HUES6 (cell line): ENCODE measurements around the gene MGAT1.

Experiments
- H3K27ac ChIP-seq: 2 replicates; pipeline ENCODE4 v1.7.0; 2013; ENCODE audit warnings: low read depth, mild to moderate bottlenecking, low read length, inconsistent platforms
- H3K27me3 ChIP-seq: 2 replicates; pipeline ENCODE4 v1.6.1; 2013; ENCODE audit warnings: low read length; ENCODE audit not compliant: control insufficient read depth, insufficient read depth
- H3K36me3 ChIP-seq: 2 replicates; pipeline ENCODE4 v1.6.1; 2013; ENCODE audit warnings: low read length; ENCODE audit not compliant: control insufficient read depth, insufficient read depth
- H3K4me1 ChIP-seq: 2 replicates; pipeline ENCODE4 v1.6.1; 2013; ENCODE audit warnings: low read length; ENCODE audit not compliant: control insufficient read depth, insufficient read depth
- H3K4me3 ChIP-seq: 2 replicates; pipeline ENCODE4 v1.5.1; 2013; ENCODE audit warnings: low read depth, low read length
- H3K9ac ChIP-seq: one replicate; pipeline ENCODE4 v1.6.1; 2013; ENCODE audit warnings: mild to moderate bottlenecking, low read length
- H3K9me3 ChIP-seq: 2 replicates; pipeline ENCODE4 v1.6.1; 2013; ENCODE audit warnings: low read depth, low read length; ENCODE audit not compliant: control insufficient read depth, insufficient read depth

MGAT1 gene

GRCh38 chr5:180823940-180824629 is 21.5 kb upstream of the MGAT1 start:
- Histone ChIP-seq H3K9ac (no peak overlapping the region), H3K36me3 (no peaks in the 10 kb centered on the region), H3K27me3 (peaks cover 3% of the 10 kb centered on the region; the same call in 1 of the 2 replicates), H3K4me3 (no peak overlapping the region), H3K9me3 (peaks cover 8% of the 10 kb centered on the region), H3K4me1 (no peaks in the 10 kb centered on the region), H3K27ac (no peak overlapping the region)

- peaks cover 3% of the 10 kb centered on the region; the same call in 1 of the 2 replicates for H3K27me3 ChIP-seq
- no peaks in the 10 kb centered on the region for H3K4me1 ChIP-seq
- no peaks in the 10 kb centered on the region for H3K36me3 ChIP-seq
- no peak overlapping the region for H3K27ac ChIP-seq
- peaks cover 4% of the 10 kb centered on the region for H3K9me3 ChIP-seq
- H3K9ac ChIP-seq: no peak overlapping the region
- no peak overlapping the region for H3K4me3 ChIP-seq
These were observed 20.7 kb upstream of the MGAT1 start for GRCh38 chr5:180823346-180823745.

- Histone ChIP-seq H3K27me3 (peaks cover 3% of the 10 kb centered on the region; the same call in 1 of the 2 replicates), H3K4me3 (no peak overlapping the region), H3K9ac (no peak overlapping the region), H3K9me3 (no peaks in the 10 kb centered on the region), H3K27ac (no peak overlapping the region), H3K36me3 (no peaks in the 10 kb centered on the region), H3K4me1 (peaks cover 9% of the 10 kb centered on the region)
These were observed 18.9 kb upstream of the MGAT1 start for GRCh38 chr5:180821538-180821937.

- peaks cover 3% of the 10 kb centered on the region; the same call in 1 of the 2 replicates for H3K27me3 ChIP-seq
- H3K4me1 ChIP-seq: peaks cover 10% of the 10 kb centered on the region
- H3K9ac ChIP-seq: no peak overlapping the region
- no peaks in the 10 kb centered on the region for H3K36me3 ChIP-seq
- H3K27ac ChIP-seq: no peak overlapping the region
- no peaks in the 10 kb centered on the region for H3K9me3 ChIP-seq
- no peak overlapping the region for H3K4me3 ChIP-seq
These were observed 18.2 kb upstream of the MGAT1 start for GRCh38 chr5:180820788-180821321.

- peaks cover 10% of the 10 kb centered on the region for H3K4me1 ChIP-seq
- no peaks in the 10 kb centered on the region for H3K9me3 ChIP-seq
- H3K36me3 ChIP-seq: no peaks in the 10 kb centered on the region
- H3K27ac ChIP-seq: no peak overlapping the region
- H3K27me3 ChIP-seq: no peaks in the 10 kb centered on the region
- no peak overlapping the region for H3K9ac ChIP-seq
- no peak overlapping the region for H3K4me3 ChIP-seq
These were observed 16.2 kb upstream of the MGAT1 start for GRCh38 chr5:180818677-180819341.

GRCh38 chr5:180817893-180818674 is 15.5 kb upstream of the MGAT1 start:
- H3K36me3 ChIP-seq: no peaks in the 10 kb centered on the region
- peaks cover 10% of the 10 kb centered on the region for H3K4me1 ChIP-seq
- H3K4me3 ChIP-seq: no peak overlapping the region
- H3K9me3 ChIP-seq: no peaks in the 10 kb centered on the region
- no peak overlapping the region for H3K9ac ChIP-seq
- no peaks in the 10 kb centered on the region for H3K27me3 ChIP-seq
- no peak overlapping the region for H3K27ac ChIP-seq

- Histone ChIP-seq H3K36me3 (no peaks in the 10 kb centered on the region), H3K27ac (no peak overlapping the region), H3K4me1 (peaks cover 12% of the 10 kb centered on the region), H3K9ac (no peak overlapping the region), H3K9me3 (no peaks in the 10 kb centered on the region), H3K27me3 (no peaks in the 10 kb centered on the region), H3K4me3 (no peak overlapping the region)
These were observed 14.3 kb upstream of the MGAT1 start for GRCh38 chr5:180816608-180817534.

- no peak overlapping the region for H3K9ac ChIP-seq
These were observed 12.8 kb upstream of the MGAT1 start for GRCh38 chr5:180815293-180815917.

GRCh38 chr5:180813420-180813819 is 10.8 kb upstream of the MGAT1 start:
- H3K4me3 ChIP-seq: no peak overlapping the region
- H3K36me3 ChIP-seq: no peaks in the 10 kb centered on the region
- no peak overlapping the region for H3K27ac ChIP-seq
- H3K9ac ChIP-seq: no peak overlapping the region
- H3K9me3 ChIP-seq: no peaks in the 10 kb centered on the region
- no peaks in the 10 kb centered on the region for H3K27me3 ChIP-seq
- peaks cover 27% of the 10 kb centered on the region for H3K4me1 ChIP-seq

More at GRCh38 chr5:180815293-180815917, 12.8 kb upstream of the MGAT1 start:
- Histone ChIP-seq H3K4me1 (peaks cover 21% of the 10 kb centered on the region), H3K9me3 (no peaks in the 10 kb centered on the region), H3K4me3 (no peak overlapping the region), H3K27me3 (no peaks in the 10 kb centered on the region), H3K27ac (no peak overlapping the region), H3K36me3 (no peaks in the 10 kb centered on the region)

- H3K36me3 ChIP-seq: peaks cover 6% of the 10 kb centered on the region
- H3K9ac ChIP-seq: no peak overlapping the region
- H3K9me3 ChIP-seq: no peaks in the 10 kb centered on the region
- peak overlapping the region; percentile 86 for H3K4me3 ChIP-seq
- H3K4me1 ChIP-seq: peaks cover 34% of the 10 kb centered on the region
- no peaks in the 10 kb centered on the region for H3K27me3 ChIP-seq
- no peak overlapping the region for H3K27ac ChIP-seq
These were observed 9.1 kb upstream of the MGAT1 start for GRCh38 chr5:180811623-180812124.
